Upper lobe of left lung (tissue), 4 donors: ENCODE data around the gene THOP1.

Experiments
- CTCF ChIP-seq, 6 experiments: fragments of 450-650 bp in 4 of 6; fragments of 200-600 bp in 2 of 6; sonication (generic) in 2 of 6; IDR thresholded peaks; one replicate each; pipeline ENCODE4 v1.5.1; 2016 to 2019; ENCODE audit warnings: antibody characterized with exemption in 6 of 6
- EP300 ChIP-seq, 4 donors: sonication (generic); formaldehyde crosslinking; IDR thresholded peaks; one replicate each; pipeline ENCODE4 v1.5.1; 2017; ENCODE audit warnings: antibody characterized with exemption in 4 of 4, control low read depth in 2 of 4
- POLR2A ChIP-seq, 4 donors: fragments of 450-650 bp; IDR thresholded peaks; one replicate each; pipeline ENCODE4 v1.5.1; 2016 to 2017; ENCODE audit warnings: antibody characterized with exemption in 4 of 4, mild to moderate bottlenecking in 2 of 4
- POLR2AphosphoS5 ChIP-seq, 2 donors: sonication (generic); formaldehyde crosslinking; IDR thresholded peaks; one replicate each; pipeline ENCODE4 v1.5.1; 2017; ENCODE audit warnings: antibody characterized with exemption in 2 of 2

- no peak for TF ChIP-seq CTCF (IDR thresholded peaks at IDR 0.05)
- no peak for TF ChIP-seq POLR2A (IDR thresholded peaks at IDR 0.05)
- TF ChIP-seq POLR2AphosphoS5 (IDR thresholded peaks at IDR 0.05), result no peak
- TF ChIP-seq EP300 (IDR thresholded peaks at IDR 0.05), result no peak
Observed at GRCh38 chr19:2841855-2842574, 56.7 kb downstream of the THOP1 start.
